ENCODE data around the gene PRSS57. TPM values are rescaled to one million over a fixed set of nuclear protein-coding genes. Genes with fewer than 3 reads are reported as not detected.

The PRSS57 gene
- total and polyA plus RNA-seq, 9 donors = 0.07 to 0.33 TPM; not detected in 7

DNA sequence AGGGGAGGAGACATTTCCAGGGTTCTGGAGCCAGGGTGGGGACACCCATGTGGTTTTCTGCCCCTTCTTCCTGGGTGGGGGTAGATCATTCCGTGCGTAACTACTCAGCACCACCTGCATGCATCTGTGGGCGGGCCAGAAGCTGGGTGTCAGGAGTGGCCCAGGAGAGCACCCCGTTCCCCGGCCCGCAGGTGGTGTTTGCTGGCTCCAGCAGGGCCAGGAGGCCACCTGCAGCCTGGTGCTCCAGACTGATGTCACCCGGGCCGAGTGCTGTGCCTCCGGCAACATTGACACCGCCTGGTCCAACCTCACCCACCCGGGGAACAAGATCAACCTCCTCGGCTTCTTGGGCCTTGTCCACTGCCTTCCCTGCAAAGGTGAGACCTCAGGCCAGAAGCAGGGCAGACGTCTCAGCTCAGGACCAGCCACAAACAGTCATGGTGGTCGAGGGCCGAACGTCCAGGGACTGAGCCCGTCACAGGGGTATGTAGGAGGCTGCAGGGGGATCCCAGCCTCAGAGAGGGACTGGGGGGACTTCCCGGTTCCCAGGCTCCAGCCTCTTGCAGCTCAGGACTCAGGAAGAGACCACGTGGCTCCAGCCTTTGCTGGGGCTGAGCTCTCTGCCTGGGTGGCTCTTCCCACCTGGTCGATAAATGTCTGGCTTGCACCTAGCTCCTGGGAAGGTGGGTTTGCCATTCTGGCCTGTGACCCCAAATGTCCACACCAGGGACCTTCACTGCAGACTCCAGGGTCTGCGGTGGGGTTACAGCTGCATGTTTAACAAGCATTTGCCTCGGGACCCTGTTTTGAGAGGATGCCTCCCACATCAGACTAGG is 17.4 kb downstream of the PRSS57 start:
- no peaks in the 10 kb centered on the region for H3K27me3 ChIP-seq
- intact Hi-C loops (cut with DNase I) = loop anchor here in 2 of 4 donors (5.0 to 10.0 kb wide), 2 partner anchors 44 to 257 kb away; no protein-coding TSS in a partner anchor
- 37 to 43% (median 38%) methylated on average over 21 to 22 of the region's 22 CpGs for WGBS, 3 donors
- peak overlapping the region; percentile 43 for H3K4me3 ChIP-seq
- peaks cover 22% of the 10 kb centered on the region for H3K4me1 ChIP-seq (ENCODE audit: insufficient read depth)
- TF ChIP-seq, protein P1, sequence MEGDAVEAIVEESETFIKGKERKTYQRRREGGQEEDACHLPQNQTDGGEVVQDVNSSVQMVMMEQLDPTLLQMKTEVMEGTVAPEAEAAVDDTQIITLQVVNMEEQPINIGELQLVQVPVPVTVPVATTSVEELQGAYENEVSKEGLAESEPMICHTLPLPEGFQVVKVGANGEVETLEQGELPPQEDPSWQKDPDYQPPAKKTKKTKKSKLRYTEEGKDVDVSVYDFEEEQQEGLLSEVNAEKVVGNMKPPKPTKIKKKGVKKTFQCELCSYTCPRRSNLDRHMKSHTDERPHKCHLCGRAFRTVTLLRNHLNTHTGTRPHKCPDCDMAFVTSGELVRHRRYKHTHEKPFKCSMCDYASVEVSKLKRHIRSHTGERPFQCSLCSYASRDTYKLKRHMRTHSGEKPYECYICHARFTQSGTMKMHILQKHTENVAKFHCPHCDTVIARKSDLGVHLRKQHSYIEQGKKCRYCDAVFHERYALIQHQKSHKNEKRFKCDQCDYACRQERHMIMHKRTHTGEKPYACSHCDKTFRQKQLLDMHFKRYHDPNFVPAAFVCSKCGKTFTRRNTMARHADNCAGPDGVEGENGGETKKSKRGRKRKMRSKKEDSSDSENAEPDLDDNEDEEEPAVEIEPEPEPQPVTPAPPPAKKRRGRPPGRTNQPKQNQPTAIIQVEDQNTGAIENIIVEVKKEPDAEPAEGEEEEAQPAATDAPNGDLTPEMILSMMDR (IDR thresholded peaks at IDR 0.05) = no peak
- TF ChIP-seq EP300 (IDR thresholded peaks at IDR 0.05) (no peak), POLR2A (IDR thresholded peaks at IDR 0.05) (no peak)
- H3K9me3 ChIP-seq = no peaks in the 10 kb centered on the region
- H3K27ac ChIP-seq = peak overlapping the region; percentile 70 to 74
- peak in 2 of 5 donors; percentile 55 to 63 for DNase-seq
- H3K36me3 ChIP-seq = no peaks in the 10 kb centered on the region

DNA sequence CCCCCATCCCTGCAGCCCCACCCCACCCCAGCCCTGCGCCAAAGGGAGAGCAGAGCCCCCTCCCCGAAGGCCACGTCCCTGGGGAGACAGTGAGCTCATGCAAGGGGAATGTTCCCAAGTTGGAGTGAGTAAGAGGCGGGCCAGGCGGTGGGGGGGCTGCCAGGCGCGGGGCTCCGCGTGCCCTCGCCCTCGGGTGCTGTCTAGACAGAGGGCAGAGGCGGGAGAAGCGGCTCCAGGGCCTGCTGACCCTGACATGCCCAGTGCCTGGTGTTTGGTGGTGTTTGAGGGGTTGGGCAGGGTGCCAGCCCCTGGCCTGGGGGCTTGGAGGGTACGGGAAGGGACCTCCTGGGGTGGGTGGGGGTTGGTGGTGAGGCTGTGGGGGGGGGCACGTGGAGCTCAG is 18.1 kb downstream of the PRSS57 start:
- intact Hi-C loops (cut with DNase I) = loop anchor here in 2 of 4 donors (5.0 to 10.0 kb wide), 2 partner anchors 45 to 258 kb away; no protein-coding TSS in a partner anchor
- peaks cover 22% of the 10 kb centered on the region for H3K4me1 ChIP-seq (ENCODE audit: insufficient read depth)
- peak overlapping the region; percentile 70 to 74 for H3K27ac ChIP-seq
- peak overlapping the region; percentile 43 for H3K4me3 ChIP-seq
- DNase-seq = peak; percentile 84 to 90 (median 87)
- no peaks in the 10 kb centered on the region for H3K9me3 ChIP-seq
- H3K36me3 ChIP-seq = no peaks in the 10 kb centered on the region
- no peaks in the 10 kb centered on the region for H3K27me3 ChIP-seq
- TF ChIP-seq, protein P1 (IDR thresholded peaks at IDR 0.05) = no peak
- TF ChIP-seq EP300 (IDR thresholded peaks at IDR 0.05) (peak; percentile 29), POLR2A (IDR thresholded peaks at IDR 0.05) (no peak)
- WGBS, 3 donors = 1 to 2% (median 1%) methylated on average over 12 to 15 of the region's 15 CpGs

GRCh38 chr19:676339-677105 is 18.7 kb downstream of the PRSS57 start, which contains the start of gene FSTL3:
TSS of gene FSTL3 (plus strand) at chr19:676392. CDS start at chr19:676424, 32 bp downstream.
- 1 to 4% (median 1%) methylated on average over 34 to 63 of the region's 63 CpGs for WGBS, 3 donors
- no peaks in the 10 kb centered on the region for H3K9me3 ChIP-seq
- H3K36me3 ChIP-seq = no peaks in the 10 kb centered on the region
- H3K27me3 ChIP-seq = no peaks in the 10 kb centered on the region
- H3K4me3 ChIP-seq = peak within 1 kb of the TSS; percentile 43
- peak within 1 kb of the TSS; percentile 70 to 74 for H3K27ac ChIP-seq
- TF ChIP-seq, protein P1 (IDR thresholded peaks at IDR 0.05) = no peak
- no peak for TF ChIP-seq EP300 (IDR thresholded peaks at IDR 0.05)
- peak; percentile 26 for TF ChIP-seq POLR2A (IDR thresholded peaks at IDR 0.05)
- DNase-seq = peak in 4 of 5 donors; percentile 59 to 75 (median 66)
- intact Hi-C loops (cut with DNase I) = loop anchor here in 2 of 4 donors (5.0 to 10.0 kb wide), 2 partner anchors 46 to 258 kb away; no protein-coding TSS in a partner anchor
- peaks cover 22% of the 10 kb centered on the region for H3K4me1 ChIP-seq (ENCODE audit: insufficient read depth)

GRCh38 chr19:676007-676338 is 19.3 kb downstream of the PRSS57 start:
- 2 to 4% (median 3%) methylated on average over 24 to 31 of the region's 31 CpGs for WGBS, 3 donors
- Histone ChIP-seq H3K4me1 (ENCODE audit: insufficient read depth) (peaks cover 19% of the 10 kb centered on the region), H3K27ac (peak overlapping the region; percentile 49 to 70)

More at GRCh38 chr19:676007-676338, 19.3 kb downstream of the PRSS57 start:
- TF ChIP-seq EP300 (IDR thresholded peaks at IDR 0.05) (no peak), POLR2A (IDR thresholded peaks at IDR 0.05) (no peak)
- TF ChIP-seq, protein P1 (IDR thresholded peaks at IDR 0.05) = no peak
- Histone ChIP-seq H3K9me3 (no peaks in the 10 kb centered on the region), H3K27me3 (no peaks in the 10 kb centered on the region), H3K36me3 (no peaks in the 10 kb centered on the region), H3K4me3 (peak overlapping the region; percentile 43)
- intact Hi-C loops (cut with DNase I) = loop anchor here in 2 of 4 donors (5.0 to 10.0 kb wide), 2 partner anchors 46 to 259 kb away; no protein-coding TSS in a partner anchor
- DNase-seq = peak in 1 of 5 donors; percentile 41
